Caco-2 (cell line): ENCODE data around the gene DNAAF5. TPM values are rescaled to one million over a fixed set of nuclear protein-coding genes. Genes with fewer than 3 reads are reported as not detected.
A peak's percentile ranks its signal among the peaks of the same experiment; 100 is the strongest.

Source experiments
- BruUV-seq: library from RNA; stranded (reverse); fragments of 400-500 nt; replicated peaks from 2 replicates; lab custom pipeline; 2021; lab: Mats Ljungman, UMichigan
- CTCF ChIA-PET: fragments of 300-600 bp; sonication (Branson Sonifier 250); formaldehyde crosslinking; loops from one replicate; lab custom pipeline; 2022; ENCODE audit warnings: antibody characterized with exemption; lab: Charles Lee
- POLR2A ChIA-PET: fragments of 300-600 bp; sonication (Branson Sonifier 250); formaldehyde crosslinking; loops from one replicate; lab custom pipeline; 2022; ENCODE audit warnings: antibody characterized with exemption; lab: Charles Lee
- DNase-seq, 2 experiments: peaks; one replicate each; pipeline versions ENCODE4 v3.0.0 to v3.0.0-alpha.2; 2020 to 2022
- H3K27me3 ChIP-seq: replicated peaks from 2 replicates; pipeline ENCODE4 v1.6.0; 2011; ENCODE audit warnings: low read length; ENCODE audit not compliant: control insufficient read depth, insufficient read depth
- H3K36me3 ChIP-seq: 2 replicates; pipeline ENCODE4 v1.5.1; 2011; ENCODE audit warnings: low read length; ENCODE audit not compliant: control insufficient read depth, insufficient read depth
- H3K4me1 ChIP-seq: fragments of 250-450 bp; sonication (Bioruptor Pico); 2 replicates; pipeline ENCODE4 v1.5.1; 2020; ENCODE audit warnings: mild to moderate bottlenecking
- H3K4me3 ChIP-seq: 2 replicates; pipeline ENCODE4 v1.5.1; 2011; ENCODE audit warnings: low read depth, mild to moderate bottlenecking, control low read depth, low read length
- H3K9me3 ChIP-seq: fragments of 250-450 bp; sonication (Bioruptor Pico); 2 replicates; pipeline ENCODE4 v1.5.1; 2020; ENCODE audit warnings: mild to moderate bottlenecking, moderate library complexity
- H3K27ac Mint-ChIP-seq: one replicate; pipeline ENCODE4 v1.8.0; 2022; ENCODE audit warnings: mixed read lengths; ENCODE audit not compliant: unreplicated experiment
- H3K27me3 Mint-ChIP-seq: one replicate; pipeline ENCODE4 v1.8.0; 2022; ENCODE audit warnings: mixed read lengths; ENCODE audit not compliant: insufficient read depth, unreplicated experiment
- H3K36me3 Mint-ChIP-seq: one replicate; pipeline ENCODE4 v1.8.0; 2022; ENCODE audit warnings: mild to moderate bottlenecking, mixed read lengths; ENCODE audit not compliant: insufficient read depth, unreplicated experiment
- H3K4me1 Mint-ChIP-seq: one replicate; pipeline ENCODE4 v1.8.0; 2022; ENCODE audit warnings: low read depth, mixed read lengths; ENCODE audit not compliant: unreplicated experiment
- H3K4me3 Mint-ChIP-seq: one replicate; pipeline ENCODE4 v1.8.0; 2022; ENCODE audit warnings: mild to moderate bottlenecking, moderate library complexity, mixed read lengths; ENCODE audit not compliant: unreplicated experiment
- H3K9me3 Mint-ChIP-seq: one replicate; pipeline ENCODE4 v1.8.0; 2022; ENCODE audit warnings: mixed read lengths; ENCODE audit not compliant: unreplicated experiment
- intact Hi-C: fragments of 100-400 bp; cut with micrococcal nuclease; formaldehyde crosslinking; loops from one replicate; pipeline ENCODE4 v1.10.0; 2022; ENCODE audit not compliant: unreplicated experiment
- total RNA-seq: library from RNA; stranded (reverse); gene quantifications from 2 replicates; pipeline ENCODE4 v1.2.3, GENCODE V29; 2022
- TF ChIP-seq, protein P1 (sequence below), 2 experiments: fragments of 200-600 bp in 1 of 2; IDR thresholded peaks; 1 replicate in 1 of 2; 2 replicates in 1 of 2; pipeline versions ENCODE4 v1.5.1 to v1.8.0; 2011 to 2022; ENCODE audit warnings: antibody characterized with exemption in 1 of 2, control low read depth in 1 of 2, inconsistent platforms in 1 of 2, low read depth in 1 of 2, low read length in 1 of 2, mild to moderate bottlenecking in 1 of 2, moderate library complexity in 1 of 2; ENCODE audit not compliant: insufficient read depth in 1 of 2, severe bottlenecking in 1 of 2, unreplicated experiment in 1 of 2

DNAAF5 gene
- total RNA-seq, 1 experiment from 2014 or later = 51.4 TPM

DNA sequence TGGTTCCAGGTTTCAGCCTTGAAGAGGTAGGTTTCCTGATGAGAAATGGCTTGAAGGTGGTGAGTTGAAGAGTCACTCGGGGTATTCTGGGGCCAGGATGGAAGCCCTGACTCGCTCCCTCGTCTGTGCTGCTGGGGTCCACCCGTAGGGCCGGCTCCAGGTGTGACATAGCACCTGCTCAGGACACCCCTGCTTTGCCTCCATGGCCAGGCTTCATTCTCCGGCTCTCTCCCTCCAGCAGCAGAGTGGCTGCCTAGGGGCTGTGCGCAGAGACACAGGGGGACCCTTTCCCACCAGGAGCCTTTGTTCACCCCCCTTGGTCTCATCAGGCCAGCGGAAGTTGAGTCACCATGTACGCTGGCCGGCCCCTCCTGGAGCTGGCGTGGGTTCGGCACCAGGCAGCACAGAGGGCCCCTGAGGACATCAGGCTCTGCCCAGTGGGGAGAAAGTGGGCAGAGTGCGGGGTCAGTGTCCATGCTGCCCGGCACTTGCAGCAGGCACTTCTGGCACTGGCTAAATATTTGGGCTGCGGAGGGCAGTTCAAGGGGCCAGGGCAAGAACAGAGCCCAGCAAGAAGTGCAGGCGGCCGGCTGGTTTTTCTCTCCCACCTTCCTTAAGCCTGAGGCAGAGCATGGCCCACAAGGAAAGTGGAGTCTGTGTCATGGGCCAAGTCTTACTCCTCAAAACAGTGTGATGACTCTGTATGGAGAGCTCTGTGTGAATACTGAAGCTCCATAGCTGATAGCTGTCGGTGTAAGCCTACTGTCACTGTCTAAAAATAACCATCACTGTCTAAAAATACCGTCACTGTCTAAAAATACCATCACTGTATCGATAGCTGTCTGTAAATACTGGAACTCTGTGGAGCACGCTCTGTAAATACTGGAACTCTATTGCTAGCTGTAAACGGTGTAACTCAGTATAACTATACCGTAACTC lies 4.3 kb downstream of the DNAAF5 start:
- POLR2A ChIA-PET = no interaction called here
- intact Hi-C loops = no loop called here
- no peak overlapping the region for H3K4me3 ChIP-seq
- no TSS peak for BruUV-seq
- Mint-ChIP-seq H3K27ac (no peak overlapping the region), H3K36me3 (peaks cover 28% of the 10 kb centered on the region), H3K9me3 (no peaks in the 10 kb centered on the region), H3K4me1 (peaks cover 4% of the 10 kb centered on the region), H3K4me3 (no peak overlapping the region), H3K27me3 (no peaks in the 10 kb centered on the region)
- H3K9me3 ChIP-seq = peaks cover 18% of the 10 kb centered on the region
- peaks cover 4% of the 10 kb centered on the region; the same call in 1 of the 2 replicates for H3K36me3 ChIP-seq
- CTCF ChIA-PET = no interaction called here
- H3K27me3 ChIP-seq = no peaks in the 10 kb centered on the region
- peak in 1 of 2 experiments; percentile 27 for DNase-seq
- TF ChIP-seq, protein P1, sequence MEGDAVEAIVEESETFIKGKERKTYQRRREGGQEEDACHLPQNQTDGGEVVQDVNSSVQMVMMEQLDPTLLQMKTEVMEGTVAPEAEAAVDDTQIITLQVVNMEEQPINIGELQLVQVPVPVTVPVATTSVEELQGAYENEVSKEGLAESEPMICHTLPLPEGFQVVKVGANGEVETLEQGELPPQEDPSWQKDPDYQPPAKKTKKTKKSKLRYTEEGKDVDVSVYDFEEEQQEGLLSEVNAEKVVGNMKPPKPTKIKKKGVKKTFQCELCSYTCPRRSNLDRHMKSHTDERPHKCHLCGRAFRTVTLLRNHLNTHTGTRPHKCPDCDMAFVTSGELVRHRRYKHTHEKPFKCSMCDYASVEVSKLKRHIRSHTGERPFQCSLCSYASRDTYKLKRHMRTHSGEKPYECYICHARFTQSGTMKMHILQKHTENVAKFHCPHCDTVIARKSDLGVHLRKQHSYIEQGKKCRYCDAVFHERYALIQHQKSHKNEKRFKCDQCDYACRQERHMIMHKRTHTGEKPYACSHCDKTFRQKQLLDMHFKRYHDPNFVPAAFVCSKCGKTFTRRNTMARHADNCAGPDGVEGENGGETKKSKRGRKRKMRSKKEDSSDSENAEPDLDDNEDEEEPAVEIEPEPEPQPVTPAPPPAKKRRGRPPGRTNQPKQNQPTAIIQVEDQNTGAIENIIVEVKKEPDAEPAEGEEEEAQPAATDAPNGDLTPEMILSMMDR (IDR thresholded peaks at IDR 0.05; ENCODE audit: insufficient read depth in 1 of 2, low read depth in 1 of 2, low read length in 1 of 2, severe bottlenecking in 1 of 2, unreplicated experiment in 1 of 2) = no peak
- peaks cover 8% of the 10 kb centered on the region for H3K4me1 ChIP-seq

- H3K27me3 ChIP-seq = no peaks in the 10 kb centered on the region
- no peak for DNase-seq
- intact Hi-C loops = no loop called here
- 0 out of 2 replicates have a peak, but pooled peaks cover 3% of the 10 kb centered on the region for H3K4me1 ChIP-seq
- H3K4me3 ChIP-seq = no peak overlapping the region
- Mint-ChIP-seq H3K9me3 (no peaks in the 10 kb centered on the region), H3K4me1 (no peaks in the 10 kb centered on the region), H3K4me3 (no peak overlapping the region), H3K27ac (no peak overlapping the region), H3K36me3 (peaks cover 23% of the 10 kb centered on the region), H3K27me3 (no peaks in the 10 kb centered on the region)
- H3K36me3 ChIP-seq = peaks cover 4% of the 10 kb centered on the region; the same call in 1 of the 2 replicates
- peaks cover 12% of the 10 kb centered on the region for H3K9me3 ChIP-seq
- TF ChIP-seq, protein P1 (IDR thresholded peaks at IDR 0.05; ENCODE audit: insufficient read depth in 1 of 2, low read depth in 1 of 2, low read length in 1 of 2, severe bottlenecking in 1 of 2, unreplicated experiment in 1 of 2) = no peak
- POLR2A ChIA-PET = no interaction called here
- CTCF ChIA-PET = no interaction called here
- no TSS peak for BruUV-seq
These were observed 5.1 kb downstream of the DNAAF5 start for GRCh38 chr7:731440-732085.

DNA sequence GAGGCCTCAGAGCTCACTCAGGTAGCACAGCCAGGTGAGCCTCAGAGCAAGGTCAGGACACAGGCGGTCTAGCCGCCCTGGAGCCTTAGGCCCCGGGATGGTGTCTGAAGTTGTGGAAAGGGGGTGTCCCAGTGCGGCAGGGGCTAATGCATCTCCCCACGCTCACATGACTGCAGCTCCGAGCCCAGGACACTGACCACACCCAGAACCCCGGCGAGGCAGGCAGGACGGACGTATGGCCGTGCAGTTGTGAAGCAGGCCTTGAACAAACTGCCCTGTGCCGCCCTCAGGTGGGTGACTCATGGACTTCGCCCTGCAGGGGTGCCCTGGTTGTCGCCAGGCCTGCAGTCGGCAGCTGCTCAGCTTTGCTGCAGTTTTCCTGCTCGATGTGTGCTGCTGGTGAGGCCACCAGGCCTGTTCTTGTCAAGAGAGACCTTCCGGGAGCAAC lies 5.6 kb downstream of the DNAAF5 start:
- Histone ChIP-seq H3K27me3 (no peaks in the 10 kb centered on the region), H3K4me3 (no peak overlapping the region), H3K9me3 (peaks cover 12% of the 10 kb centered on the region), H3K4me1 (0 out of 2 replicates have a peak, but pooled peaks cover 3% of the 10 kb centered on the region), H3K36me3 (peaks cover 4% of the 10 kb centered on the region; the same call in 1 of the 2 replicates)
- ChIA-PET CTCF (no interaction called here), POLR2A (no interaction called here)
- H3K4me1 Mint-ChIP-seq = no peaks in the 10 kb centered on the region
- no peak overlapping the region for H3K27ac Mint-ChIP-seq
- DNase-seq = peak; percentile 25 to 41
- no TSS peak for BruUV-seq
- no peak overlapping the region for H3K4me3 Mint-ChIP-seq
- intact Hi-C loops = no loop called here
- H3K9me3 Mint-ChIP-seq = no peaks in the 10 kb centered on the region
- H3K36me3 Mint-ChIP-seq = peaks cover 22% of the 10 kb centered on the region
- H3K27me3 Mint-ChIP-seq = no peaks in the 10 kb centered on the region
- TF ChIP-seq, protein P1 (IDR thresholded peaks at IDR 0.05; ENCODE audit: insufficient read depth in 1 of 2, low read depth in 1 of 2, low read length in 1 of 2, severe bottlenecking in 1 of 2, unreplicated experiment in 1 of 2) = no peak
